Mesangial cell (primary cell): ENCODE measurements around the gene NOL4. TPM values are rescaled to one million over a fixed set of nuclear protein-coding genes. Genes with fewer than 3 reads are reported as not detected.

Experiments used
- total RNA-seq: library from RNA; depleted of rRNA; stranded (reverse); fragments of >200 nt; gene quantifications from 2 replicates; pipeline ENCODE4 v1.2.3, GENCODE V29; 2015

The NOL4 gene, protein sequence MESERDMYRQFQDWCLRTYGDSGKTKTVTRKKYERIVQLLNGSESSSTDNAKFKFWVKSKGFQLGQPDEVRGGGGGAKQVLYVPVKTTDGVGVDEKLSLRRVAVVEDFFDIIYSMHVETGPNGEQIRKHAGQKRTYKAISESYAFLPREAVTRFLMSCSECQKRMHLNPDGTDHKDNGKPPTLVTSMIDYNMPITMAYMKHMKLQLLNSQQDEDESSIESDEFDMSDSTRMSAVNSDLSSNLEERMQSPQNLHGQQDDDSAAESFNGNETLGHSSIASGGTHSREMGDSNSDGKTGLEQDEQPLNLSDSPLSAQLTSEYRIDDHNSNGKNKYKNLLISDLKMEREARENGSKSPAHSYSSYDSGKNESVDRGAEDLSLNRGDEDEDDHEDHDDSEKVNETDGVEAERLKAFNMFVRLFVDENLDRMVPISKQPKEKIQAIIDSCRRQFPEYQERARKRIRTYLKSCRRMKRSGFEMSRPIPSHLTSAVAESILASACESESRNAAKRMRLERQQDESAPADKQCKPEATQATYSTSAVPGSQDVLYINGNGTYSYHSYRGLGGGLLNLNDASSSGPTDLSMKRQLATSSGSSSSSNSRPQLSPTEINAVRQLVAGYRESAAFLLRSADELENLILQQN
- not detected in 2 replicates for total RNA-seq

DNA sequence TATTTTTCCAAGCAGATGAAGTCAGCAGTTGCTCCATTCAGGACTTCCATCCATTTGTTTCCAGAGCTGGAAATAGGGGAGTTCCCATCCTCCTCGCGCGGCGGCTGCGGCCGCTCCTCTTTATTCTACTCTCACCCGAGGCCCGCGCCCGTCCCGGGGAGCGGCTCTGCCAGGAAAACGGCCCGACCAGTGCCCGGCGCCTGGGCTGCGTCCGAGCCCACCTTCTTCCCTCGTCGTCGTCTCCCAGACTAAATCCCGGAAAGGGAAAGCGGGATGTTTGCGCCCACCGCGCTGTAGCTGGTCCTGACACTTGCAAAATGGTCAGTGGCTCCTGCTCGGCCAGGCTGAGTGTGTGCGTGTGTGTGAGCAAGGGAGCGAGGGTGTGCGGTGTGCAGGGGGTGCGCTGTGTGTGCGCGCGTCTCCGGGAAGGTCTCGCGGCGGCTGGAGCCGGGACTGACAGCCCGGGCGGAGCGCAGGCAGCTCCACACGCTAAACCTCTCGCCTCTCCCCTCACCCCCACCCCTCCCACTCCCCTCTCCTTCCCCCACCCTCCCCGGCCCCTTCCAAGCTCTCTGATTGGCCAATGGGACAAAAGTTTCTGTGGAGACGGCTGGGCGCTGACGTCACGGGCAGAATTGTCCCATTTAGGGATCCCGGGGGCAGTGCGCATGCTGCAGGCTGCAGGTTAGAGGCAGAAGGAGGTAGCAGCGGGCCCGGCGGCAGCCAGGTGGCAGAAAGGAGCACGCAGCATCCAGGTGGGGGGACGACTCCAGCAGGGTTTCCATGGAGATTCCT lies at the start of gene NOL4:
Gene NOL4 (minus strand): TSS at position 491 of the 795 bp plus-strand sequence. CDS start 1,660 bp downstream, outside the sequence.

